H1 (cell line): ENCODE measurements around the gene ZNF443. TPM values are rescaled to one million over a fixed set of nuclear protein-coding genes. Genes with fewer than 3 reads are reported as not detected.

Experiments used
- CTCF ChIA-PET: fragments of 300-600 bp; sonication (Branson Sonifier 250); formaldehyde crosslinking; loops from one replicate; lab custom pipeline; 2021; ENCODE audit not compliant: partially characterized antibody; lab: Charles Lee
- POLR2A ChIA-PET: fragments of 300-600 bp; sonication (Branson Sonifier 250); formaldehyde crosslinking; loops from one replicate; lab custom pipeline; 2021; ENCODE audit warnings: inconsistent platforms; ENCODE audit not compliant: partially characterized antibody; lab: Charles Lee
- DNase-seq, 2 experiments: peaks; one replicate each; pipeline versions ENCODE4 v3.0.0 to v3.0.0-alpha.2; 2010 to 2022; ENCODE audit warnings: low spot score in 2 of 2, low read depth in 1 of 2, mixed read lengths in 1 of 2
- FAIRE-seq: peaks from 2 replicates; lab custom pipeline; 2011; peaks lifted over from hg19 to GRCh38; lab: Jason Lieb, UNC
- H2AFZ ChIP-seq: 2 replicates; pipeline ENCODE4 v1.8.1; 2012; ENCODE audit warnings: low read length, inconsistent platforms
- H2AK5ac ChIP-seq: 2 replicates; pipeline ENCODE4 v1.6.1; 2013; ENCODE audit warnings: low read depth, low read length
- H2BK120ac ChIP-seq: replicated peaks from 2 replicates; pipeline ENCODE3; 2013; ENCODE audit warnings: low read depth, low read length, inconsistent platforms
- H2BK12ac ChIP-seq: 2 replicates; pipeline ENCODE4 v1.6.1; 2013; ENCODE audit warnings: low read depth, low read length
- H2BK15ac ChIP-seq: 2 replicates; pipeline ENCODE4 v1.6.1; 2013; ENCODE audit warnings: low read length
- H2BK20ac ChIP-seq: 2 replicates; pipeline ENCODE4 v1.6.1; 2013; ENCODE audit warnings: low read length
- H2BK5ac ChIP-seq: 2 replicates; pipeline ENCODE4 v1.6.1; 2013; ENCODE audit warnings: low read depth, low read length
- H3K14ac ChIP-seq: 2 replicates; pipeline ENCODE4 v1.6.1; 2013; ENCODE audit warnings: inconsistent platforms; ENCODE audit not compliant: insufficient read length
- H3K18ac ChIP-seq: 2 replicates; pipeline ENCODE4 v1.6.1; 2013; ENCODE audit warnings: low read length; ENCODE audit errors: extremely low read depth
- H3K23ac ChIP-seq: 2 replicates; pipeline ENCODE4 v1.6.1; 2013; ENCODE audit warnings: inconsistent platforms; ENCODE audit not compliant: insufficient read length
- H3K23me2 ChIP-seq: 2 replicates; pipeline ENCODE4 v1.6.1; 2013; ENCODE audit warnings: low read depth, low read length
- H3K27ac ChIP-seq: 2 replicates; pipeline ENCODE4 v1.6.1; 2011; ENCODE audit warnings: low read depth, low read length, inconsistent platforms
- H3K27me3 ChIP-seq, 4 experiments: replicated peaks in 1 of 4; 1 replicate in 1 of 4; 2 replicates in 3 of 4; pipeline versions ENCODE4 v1.6.1 to v1.8.1; 2011 to 2013; ENCODE audit warnings: low read length in 3 of 4, mild to moderate bottlenecking in 3 of 4, inconsistent platforms in 2 of 4, mixed read lengths in 2 of 4, moderate library complexity in 1 of 4; ENCODE audit not compliant: control insufficient read depth in 3 of 4, insufficient read depth in 3 of 4; ENCODE audit errors: extremely low read depth in 1 of 4
- H3K36me3 ChIP-seq, 4 experiments: 2 replicates each; pipeline versions ENCODE4 v1.6.1 to v1.8.1; 2011 to 2013; ENCODE audit warnings: mild to moderate bottlenecking in 4 of 4, low read length in 3 of 4, moderate library complexity in 2 of 4, control low read depth in 1 of 4, inconsistent platforms in 1 of 4; ENCODE audit not compliant: insufficient read depth in 4 of 4, control insufficient read depth in 2 of 4
- H3K4ac ChIP-seq: replicated peaks from 2 replicates; pipeline ENCODE3; 2013; ENCODE audit warnings: low read length, low read depth, mixed read lengths, inconsistent platforms; ENCODE audit not compliant: insufficient read length
- H3K4me1 ChIP-seq, 4 experiments: replicated peaks in 1 of 4; 1 replicate in 1 of 4; 2 replicates in 3 of 4; pipeline versions ENCODE4 v1.6.1 to v1.8.1; 2011 to 2013; ENCODE audit warnings: low read length in 3 of 4, inconsistent platforms in 2 of 4, mixed read lengths in 1 of 4; ENCODE audit not compliant: insufficient read depth in 4 of 4, control insufficient read depth in 3 of 4
- H3K4me2 ChIP-seq, 2 experiments: 2 replicates each; pipeline versions ENCODE4 v1.6.1 to v1.8.1; 2011 to 2013; ENCODE audit warnings: low read depth in 2 of 2, low read length in 2 of 2, control low read depth in 1 of 2, inconsistent platforms in 1 of 2, mild to moderate bottlenecking in 1 of 2; ENCODE audit not compliant: insufficient read depth in 1 of 2
- H3K4me3 ChIP-seq, 4 experiments: fragments of 200-600, 300-600 bp in 1 of 4; sonication (generic), shearing (Covaris generic), sonication (Bioruptor Twin) in 1 of 4; 2 replicates each; pipeline versions ENCODE4 v1.5.1 to v1.8.1; 2011 to 2016; ENCODE audit warnings: low read length in 4 of 4, low read depth in 3 of 4, control low read depth in 2 of 4, inconsistent platforms in 2 of 4, mild to moderate bottlenecking in 2 of 4, mixed read lengths in 1 of 4, moderate library complexity in 1 of 4; ENCODE audit not compliant: insufficient read depth in 2 of 4; ENCODE audit errors: extremely low read depth in 1 of 4
- H3K56ac ChIP-seq: replicated peaks from 2 replicates; pipeline ENCODE3; 2013; ENCODE audit warnings: low read depth, mild to moderate bottlenecking, mixed read lengths, low read length, inconsistent platforms; ENCODE audit not compliant: insufficient read length
- H3K79me1 ChIP-seq: 2 replicates; pipeline ENCODE4 v1.6.1; 2013; ENCODE audit warnings: low read depth, low read length, control low read depth
- H3K79me2 ChIP-seq, 2 experiments: 2 replicates each; pipeline versions ENCODE4 v1.6.1 to v1.8.1; 2012 to 2013; ENCODE audit warnings: low read length in 2 of 2, mild to moderate bottlenecking in 2 of 2, inconsistent platforms in 1 of 2; ENCODE audit not compliant: insufficient read depth in 2 of 2, control insufficient read depth in 1 of 2
- H3K9ac ChIP-seq, 4 experiments: replicated peaks in 1 of 4; 1 replicate in 1 of 4; 2 replicates in 3 of 4; pipeline versions ENCODE4 v1.6.1 to v1.8.1; 2011 to 2013; ENCODE audit warnings: low read depth in 3 of 4, low read length in 3 of 4, control low read depth in 2 of 4, mild to moderate bottlenecking in 2 of 4, moderate library complexity in 2 of 4, inconsistent platforms in 1 of 4; ENCODE audit errors: extremely low read depth in 1 of 4
- H3K9me3 ChIP-seq, 2 experiments: 2 replicates each; pipeline versions ENCODE4 v1.6.1 to v1.8.1; 2012 to 2013; ENCODE audit warnings: mild to moderate bottlenecking in 2 of 2, moderate library complexity in 2 of 2, control low read depth in 1 of 2, inconsistent platforms in 1 of 2, low read depth in 1 of 2, low read length in 1 of 2, mixed read lengths in 1 of 2; ENCODE audit not compliant: insufficient read depth in 2 of 2
- H4K20me1 ChIP-seq, 2 experiments: replicated peaks in 1 of 2; 2 replicates each; pipeline versions ENCODE3 to v1.8.1; 2011 to 2013; ENCODE audit warnings: inconsistent platforms in 2 of 2, low read length in 2 of 2, mild to moderate bottlenecking in 1 of 2; ENCODE audit not compliant: insufficient read depth in 2 of 2, control insufficient read depth in 1 of 2
- H4K5ac ChIP-seq: 2 replicates; pipeline ENCODE4 v1.6.1; 2013; ENCODE audit warnings: low read length, low read depth, mixed read lengths, inconsistent platforms; ENCODE audit not compliant: insufficient read length
- H4K8ac ChIP-seq: 2 replicates; pipeline ENCODE4 v1.8.0; 2013; ENCODE audit warnings: mild to moderate bottlenecking, moderate library complexity, low read length, inconsistent platforms; ENCODE audit not compliant: insufficient read depth; ENCODE audit errors: extremely low read depth
- H4K91ac ChIP-seq: replicated peaks from 2 replicates; pipeline ENCODE3; 2013; ENCODE audit warnings: low read length, mixed read lengths, inconsistent platforms; ENCODE audit not compliant: insufficient read length
- E2F6 ChIP-seq: IDR thresholded peaks from 2 replicates; pipeline ENCODE4 v1.6.1; 2012; ENCODE audit warnings: inconsistent platforms
- POLR2AphosphoS5 ChIP-seq: IDR thresholded peaks from 2 replicates; pipeline ENCODE4 v1.6.1; 2011; ENCODE audit warnings: low read depth, low read length
- RBBP5 ChIP-seq: IDR thresholded peaks from 2 replicates; pipeline ENCODE4 v1.7.1; 2012; ENCODE audit warnings: low read depth, mild to moderate bottlenecking, inconsistent platforms, low read length, moderate library complexity, borderline replicate concordance
- TAF1 ChIP-seq: IDR thresholded peaks from 2 replicates; pipeline ENCODE4 v1.6.1; 2011; ENCODE audit warnings: mild to moderate bottlenecking, low read depth, low read length
- WGBS, 2 experiments: shearing (Covaris generic) in 1 of 2; methylation state at CpG; one replicate each; pipeline versions ENCODE4 v1.1.6 to v1.1.7; 2013 to 2015; ENCODE audit warnings: low lambda C conversion rate in 2 of 2, mixed read lengths in 2 of 2, inconsistent platforms in 1 of 2, low coverage in 1 of 2, missing lambda C conversion rate in 1 of 2; ENCODE audit not compliant: insufficient replicate concordance in 2 of 2, insufficient coverage in 1 of 2, insufficient read length in 1 of 2; ENCODE audit errors: extremely low coverage in 1 of 2, missing lambda C conversion rate in 1 of 2; 5-methylcytosine and 5-hydroxymethylcytosine counted together
- polyA plus RNA-seq, 7 experiments: library from polyadenylated mRNA; depleted of rRNA in 3 of 7; stranded (reverse) in 5 of 7; unstranded in 2 of 7; fragments of >200 nt in 5 of 7; fragments of 200-250 nt in 2 of 7; gene quantifications; 1 replicate in 5 of 7; 2 replicates in 1 of 7; 4 replicates in 1 of 7; pipeline versions ENCODE4 v1.2.1 to v1.2.3, GENCODE V29; 2011 to 2013; ENCODE audit warnings: missing spikeins in 2 of 7, mixed read lengths in 2 of 7
- total RNA-seq: library from RNA; stranded (reverse); fragmentation: NEBNext Ultra II Directional; extraction: Animal tissue kit (Norgen Biotek cat#: 25700); gene quantifications from 2 replicates; pipeline ENCODE4 v1.2.1, GENCODE V29; 2021

ZNF443 gene
- total and polyA plus RNA-seq, 2 of the 8 experiments (the other 6 are each of a cell fraction or from before 2014, with no cell fraction given): 1.4 to 7.8 TPM

GRCh38 chr19:12482509-12482886 lies 41.7 kb upstream of the ZNF443 start:
- H4K5ac ChIP-seq: no peak overlapping the region
- H3K4ac ChIP-seq: no peak overlapping the region
- H3K4me2 ChIP-seq: no peak overlapping the region; a peak in 1 of 4 replicates
- H3K27ac ChIP-seq: no peak overlapping the region
- H3K56ac ChIP-seq: no peak overlapping the region
- TF ChIP-seq POLR2AphosphoS5 (no peak), TAF1 (no peak), E2F6 (no peak), RBBP5 (no peak)
- FAIRE-seq (no peak), DNase-seq (no peak)
- H3K36me3 ChIP-seq: no peaks in the 10 kb centered on the region
- H4K8ac ChIP-seq: no peak overlapping the region
- WGBS, 2 experiments: 89% methylated on average over 2 of the region's 2 CpGs; no CpG with 5 or more reads in 1 of the 2 experiments
- ChIA-PET CTCF (interaction anchor here (0.6 to 1.9 kb wide), 3 partner anchors 12 to 642 kb away, joined by 5 read pairs; no protein-coding TSS in a partner anchor), POLR2A (interaction anchor here (1.0 to 1.4 kb wide), 3 partner anchors 13 to 188 kb away, joined by 3 to 5 read pairs (median 4); partner anchors contain the start of gene ZNF44)
- H2BK15ac ChIP-seq: no peak overlapping the region
- H3K23me2 ChIP-seq: peaks cover 7% of the 10 kb centered on the region
- no peak overlapping the region for H2AK5ac ChIP-seq
- no peaks in the 10 kb centered on the region for H3K79me2 ChIP-seq
- no peak overlapping the region for H3K9ac ChIP-seq
- peaks cover 0 to 3% (median under 1%) of the 10 kb centered on the region in 4 experiments; a peak in 2 of 7 replicates for H3K27me3 ChIP-seq
- no peak overlapping the region for H3K4me3 ChIP-seq
- H3K79me1 ChIP-seq: peaks cover 3% of the 10 kb centered on the region
- H2BK20ac ChIP-seq: no peak overlapping the region
- H2AFZ ChIP-seq: no peak overlapping the region
- H3K18ac ChIP-seq: no peak overlapping the region
- 0 out of 7 replicates have a peak, but pooled peaks cover 0 to 1% (median 0%) of the 10 kb centered on the region in 4 experiments for H3K4me1 ChIP-seq
- H4K20me1 ChIP-seq: no peaks in the 10 kb centered on the region
- no peak overlapping the region for H3K14ac ChIP-seq
- no peak overlapping the region for H3K23ac ChIP-seq
- H3K9me3 ChIP-seq: no peaks in the 10 kb centered on the region
- no peak overlapping the region for H2BK12ac ChIP-seq
- H2BK5ac ChIP-seq: no peak overlapping the region
- no peak overlapping the region for H2BK120ac ChIP-seq
- no peak overlapping the region for H4K91ac ChIP-seq
